NCI-H1694 treated with DMSO at 0.1 percent for 48 hours (cell line): Measurements from ENCODE around the gene TSHZ3.

Experiments
- DNase-seq: peaks from one replicate; lab custom pipeline; 2025; lab: John Stamatoyannopoulos, UW

Gene TSHZ3

DNA sequence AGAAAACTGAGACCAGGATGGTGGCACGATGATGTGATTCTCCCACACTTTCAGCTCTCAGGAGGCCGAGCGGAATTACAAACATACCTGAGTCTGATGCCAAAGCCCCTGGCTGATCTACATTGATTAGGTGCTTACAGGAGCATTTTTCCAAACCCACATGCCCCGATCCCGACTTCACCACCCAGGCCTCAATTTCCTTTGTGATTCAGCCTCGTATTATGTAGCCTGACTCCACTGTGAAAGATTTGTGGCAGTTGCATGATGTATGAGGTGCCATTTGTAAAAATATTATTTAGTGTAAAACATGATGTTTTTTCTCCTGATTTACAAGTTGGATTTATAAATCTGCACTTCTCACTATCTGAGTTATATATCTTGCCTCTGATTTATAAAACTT is 118.0 kb downstream of the TSHZ3 start:
- no peak for DNase-seq

- no peak for DNase-seq
These were observed 122.9 kb downstream of the TSHZ3 start for GRCh38 chr19:31226151-31226935.
